ENCODE data around the gene GABRR1.

Gene GABRR1

DNA sequence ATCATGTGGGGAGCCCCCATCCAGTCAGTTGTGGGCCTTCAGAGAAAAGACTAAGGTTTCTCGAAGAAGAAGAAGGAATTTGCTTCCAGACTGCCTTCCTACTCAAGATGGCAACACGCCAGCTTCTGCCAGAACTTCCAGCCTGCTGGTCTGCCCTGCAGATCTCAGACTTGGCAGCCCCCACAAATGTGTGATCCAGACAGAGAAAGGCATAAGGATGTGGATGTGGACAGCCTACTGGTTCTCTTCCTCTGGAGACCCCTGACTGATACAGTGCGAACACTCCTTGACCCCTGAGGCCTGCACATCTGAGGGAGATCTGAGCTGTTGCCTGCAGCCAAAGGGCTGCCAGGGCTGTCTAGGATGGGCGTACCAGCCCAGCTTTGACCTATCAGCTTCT lies 8.6 kb downstream of the GABRR1 start:
- Histone ChIP-seq H3K27me3 (ENCODE audit: control insufficient read depth, low read length) (peaks cover 11% of the 10 kb centered on the region), H4K20me1 (ENCODE audit: control insufficient read depth, insufficient read depth, low read depth, low read length) (no peaks in the 10 kb centered on the region), H3K27ac (ENCODE audit: low read depth, low read length) (no peak overlapping the region), H3K9me2 (replicated peaks; ENCODE audit: control insufficient read depth, low read length) (no peaks in the 10 kb centered on the region), H3K79me2 (ENCODE audit: control insufficient read depth, low read length) (no peaks in the 10 kb centered on the region), H3K36me3 (ENCODE audit: control insufficient read depth, low read length) (no peaks in the 10 kb centered on the region), H3K4me1 (ENCODE audit: control insufficient read depth, low read length) (no peaks in the 10 kb centered on the region), H3K4me3 (ENCODE audit: low read length) (no peak overlapping the region), H3K4me2 (ENCODE audit: low read length) (no peak overlapping the region), H3K9me3 (ENCODE audit: control insufficient read depth, insufficient read depth, low read length) (no peaks in the 10 kb centered on the region), H3F3A (ENCODE audit: control insufficient read depth, insufficient read depth) (no peaks in the 10 kb centered on the region)
- TF ChIP-seq EZH2phosphoT487 (IDR thresholded peaks at IDR 0.05; ENCODE audit: borderline replicate concordance, low read length): no peak
- TF ChIP-seq, protein P1, sequence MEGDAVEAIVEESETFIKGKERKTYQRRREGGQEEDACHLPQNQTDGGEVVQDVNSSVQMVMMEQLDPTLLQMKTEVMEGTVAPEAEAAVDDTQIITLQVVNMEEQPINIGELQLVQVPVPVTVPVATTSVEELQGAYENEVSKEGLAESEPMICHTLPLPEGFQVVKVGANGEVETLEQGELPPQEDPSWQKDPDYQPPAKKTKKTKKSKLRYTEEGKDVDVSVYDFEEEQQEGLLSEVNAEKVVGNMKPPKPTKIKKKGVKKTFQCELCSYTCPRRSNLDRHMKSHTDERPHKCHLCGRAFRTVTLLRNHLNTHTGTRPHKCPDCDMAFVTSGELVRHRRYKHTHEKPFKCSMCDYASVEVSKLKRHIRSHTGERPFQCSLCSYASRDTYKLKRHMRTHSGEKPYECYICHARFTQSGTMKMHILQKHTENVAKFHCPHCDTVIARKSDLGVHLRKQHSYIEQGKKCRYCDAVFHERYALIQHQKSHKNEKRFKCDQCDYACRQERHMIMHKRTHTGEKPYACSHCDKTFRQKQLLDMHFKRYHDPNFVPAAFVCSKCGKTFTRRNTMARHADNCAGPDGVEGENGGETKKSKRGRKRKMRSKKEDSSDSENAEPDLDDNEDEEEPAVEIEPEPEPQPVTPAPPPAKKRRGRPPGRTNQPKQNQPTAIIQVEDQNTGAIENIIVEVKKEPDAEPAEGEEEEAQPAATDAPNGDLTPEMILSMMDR (IDR thresholded peaks at IDR 0.05; ENCODE audit: low read depth, low read length, poor library complexity, severe bottlenecking): no peak

DNA sequence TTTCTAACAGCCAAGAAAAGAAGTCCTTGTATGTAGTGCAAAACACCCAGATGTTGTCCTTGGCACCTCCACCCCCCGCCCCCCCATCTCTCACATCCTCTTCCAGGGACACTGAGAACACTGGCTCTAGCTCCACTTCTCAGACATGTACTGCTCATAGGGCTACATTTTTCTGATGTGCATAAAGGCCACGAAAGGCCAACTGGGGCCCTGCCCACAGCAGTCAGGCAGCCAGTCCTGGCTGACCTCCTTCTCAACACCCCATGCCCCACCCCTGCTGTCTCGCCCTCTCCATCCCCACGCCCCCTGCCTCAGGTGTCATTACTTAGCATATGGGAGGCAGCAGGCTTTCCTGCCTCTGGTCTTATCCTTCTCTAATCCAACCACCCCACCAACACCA lies 11.3 kb downstream of the GABRR1 start:
- TF ChIP-seq, protein P1 (IDR thresholded peaks at IDR 0.05; ENCODE audit: low read depth, low read length, poor library complexity, severe bottlenecking): no peak
- TF ChIP-seq EZH2phosphoT487 (IDR thresholded peaks at IDR 0.05; ENCODE audit: borderline replicate concordance, low read length): no peak

DNA sequence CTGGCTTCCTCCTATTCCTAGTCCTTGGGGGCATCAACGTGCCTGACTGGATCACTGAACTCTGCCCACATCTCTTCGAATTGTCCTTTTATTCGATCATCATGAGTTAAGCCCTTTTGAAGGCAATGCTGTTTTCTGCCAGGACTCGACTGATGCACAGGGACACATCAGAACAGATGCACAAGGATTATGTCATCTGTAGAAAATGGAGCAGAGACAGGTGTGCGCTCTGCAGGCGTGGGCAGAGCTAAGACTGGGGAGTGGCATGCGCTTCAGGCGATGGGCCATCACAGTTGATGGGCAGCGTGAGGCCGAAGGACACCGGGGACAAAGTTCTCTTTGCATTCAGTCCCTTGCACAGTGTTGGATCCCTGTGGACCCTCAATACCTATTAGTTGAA lies 13.1 kb downstream of the GABRR1 start:
- no peak overlapping the region for H3K4me2 ChIP-seq (ENCODE audit: low read length)
- H3K79me2 ChIP-seq (ENCODE audit: control insufficient read depth, low read length): no peaks in the 10 kb centered on the region
- no peaks in the 10 kb centered on the region for H3K27me3 ChIP-seq (ENCODE audit: control insufficient read depth, low read length)
- H3K27ac ChIP-seq (ENCODE audit: low read depth, low read length): no peak overlapping the region
- no peaks in the 10 kb centered on the region for H3K9me3 ChIP-seq (ENCODE audit: control insufficient read depth, insufficient read depth, low read length)
- no peaks in the 10 kb centered on the region for H3K36me3 ChIP-seq (ENCODE audit: control insufficient read depth, low read length)
- H3F3A ChIP-seq (ENCODE audit: control insufficient read depth, insufficient read depth): no peaks in the 10 kb centered on the region
- H3K4me1 ChIP-seq (ENCODE audit: control insufficient read depth, low read length): no peaks in the 10 kb centered on the region
- no peak overlapping the region for H3K4me3 ChIP-seq (ENCODE audit: low read length)
- no peaks in the 10 kb centered on the region for H3K9me2 ChIP-seq (replicated peaks; ENCODE audit: control insufficient read depth, low read length)
- TF ChIP-seq, protein P1 (IDR thresholded peaks at IDR 0.05; ENCODE audit: low read depth, low read length, poor library complexity, severe bottlenecking): no peak
- TF ChIP-seq EZH2phosphoT487 (IDR thresholded peaks at IDR 0.05; ENCODE audit: borderline replicate concordance, low read length): no peak
- no peaks in the 10 kb centered on the region for H4K20me1 ChIP-seq (ENCODE audit: control insufficient read depth, insufficient read depth, low read depth, low read length)

More for the DNA sequence above, 11.3 kb downstream of the GABRR1 start:
- Histone ChIP-seq H3K4me3 (ENCODE audit: low read length) (no peak overlapping the region), H3F3A (ENCODE audit: control insufficient read depth, insufficient read depth) (no peaks in the 10 kb centered on the region), H3K4me1 (ENCODE audit: control insufficient read depth, low read length) (no peaks in the 10 kb centered on the region), H3K27ac (ENCODE audit: low read depth, low read length) (no peak overlapping the region), H3K4me2 (ENCODE audit: low read length) (no peak overlapping the region), H3K9me2 (replicated peaks; ENCODE audit: control insufficient read depth, low read length) (no peaks in the 10 kb centered on the region), H4K20me1 (ENCODE audit: control insufficient read depth, insufficient read depth, low read depth, low read length) (no peaks in the 10 kb centered on the region), H3K36me3 (ENCODE audit: control insufficient read depth, low read length) (no peaks in the 10 kb centered on the region), H3K9me3 (ENCODE audit: control insufficient read depth, insufficient read depth, low read length) (no peaks in the 10 kb centered on the region), H3K27me3 (ENCODE audit: control insufficient read depth, low read length) (peaks cover under 1% of the 10 kb centered on the region; the same call in 1 of the 2 replicates), H3K79me2 (ENCODE audit: control insufficient read depth, low read length) (no peaks in the 10 kb centered on the region)
